NK-92 (cell line): ENCODE measurements around the gene ANKRD23.
"Not testable (repeated sequence)": the region's sequence is repeated elsewhere in the genome, so short reads cannot be mapped to it uniquely, and the experiment has no call there.

ENCODE experiments used
- DNase-seq: peaks from one replicate; lab custom pipeline; 2025; ENCODE audit not compliant: unreplicated experiment; lab: John Stamatoyannopoulos, UW

The ANKRD23 gene

DNA sequence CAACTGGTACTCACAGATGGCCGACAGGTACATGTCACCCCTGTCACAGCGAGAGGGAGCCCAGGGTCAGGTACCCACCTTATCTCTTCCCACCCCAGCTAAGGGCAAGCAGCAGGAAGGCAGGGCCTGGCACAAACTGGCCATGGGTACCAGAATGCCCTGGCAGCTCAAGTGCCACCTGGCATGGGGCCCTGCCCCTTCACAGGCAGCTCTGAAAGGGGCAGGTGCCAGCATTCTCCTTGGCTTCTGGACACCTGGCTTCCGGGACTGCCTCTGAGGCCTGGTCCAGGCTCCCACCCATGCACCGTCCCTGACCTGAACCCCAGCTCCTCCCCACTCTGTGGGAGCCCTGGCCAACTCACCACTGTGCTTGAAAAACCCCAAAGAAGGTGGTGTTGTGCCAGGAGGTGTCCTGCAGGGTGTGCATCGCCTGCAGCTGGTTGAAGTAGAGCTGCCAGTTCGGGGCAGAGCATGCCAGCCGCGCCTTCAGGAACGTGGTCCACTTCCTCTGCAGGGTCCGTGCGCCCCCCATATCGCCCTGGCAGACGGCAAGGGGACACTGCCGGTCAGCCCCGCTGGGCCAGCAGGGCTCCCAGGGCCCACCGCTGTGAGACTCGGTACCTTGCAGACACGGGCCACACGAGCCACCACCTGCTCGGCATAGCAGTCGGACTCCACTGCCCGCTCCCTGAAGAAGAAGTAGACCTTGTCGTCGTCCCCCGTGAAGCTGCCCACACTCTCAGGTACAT lies 20.7 kb upstream of the ANKRD23 start:
- DNase-seq, result no peak

DNA sequence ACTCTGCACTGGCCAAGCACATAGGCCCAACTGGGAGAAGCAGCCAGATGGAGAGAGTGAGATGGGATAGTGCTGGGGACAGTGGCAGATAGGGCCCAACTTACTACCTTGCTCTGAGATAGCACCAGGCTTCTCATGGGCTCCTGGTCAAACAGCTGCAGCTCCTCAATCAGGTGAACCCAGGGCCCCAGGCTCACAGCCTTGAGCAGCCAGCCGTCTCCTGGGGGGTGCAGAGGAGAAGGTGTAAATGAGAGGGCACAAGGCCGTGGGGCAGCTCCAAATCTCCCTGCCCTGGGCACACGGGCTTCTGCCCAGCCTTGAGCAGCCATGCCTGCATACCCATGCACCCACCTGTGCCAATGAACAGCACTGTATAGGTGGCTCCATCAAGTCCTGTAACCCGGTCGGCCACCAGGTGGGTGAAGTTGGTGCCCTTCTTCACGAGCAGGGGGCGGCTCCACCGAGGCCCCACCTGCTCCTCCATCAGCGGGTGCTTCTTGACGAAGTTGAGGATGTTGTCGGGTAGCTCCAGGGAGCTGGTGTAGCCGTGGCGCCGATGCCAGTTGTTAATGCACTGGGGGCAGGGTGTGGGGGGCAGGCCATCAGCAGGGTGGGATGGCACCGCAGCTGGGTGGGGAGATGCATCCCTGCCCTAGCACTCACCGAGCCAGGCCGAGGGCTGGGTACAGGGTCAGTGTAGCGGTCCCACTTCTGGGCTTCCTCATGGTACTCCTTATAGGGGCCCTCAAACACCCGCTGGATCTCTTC lies 19.9 kb upstream of the ANKRD23 start:
- DNase-seq, result no peak

DNA sequence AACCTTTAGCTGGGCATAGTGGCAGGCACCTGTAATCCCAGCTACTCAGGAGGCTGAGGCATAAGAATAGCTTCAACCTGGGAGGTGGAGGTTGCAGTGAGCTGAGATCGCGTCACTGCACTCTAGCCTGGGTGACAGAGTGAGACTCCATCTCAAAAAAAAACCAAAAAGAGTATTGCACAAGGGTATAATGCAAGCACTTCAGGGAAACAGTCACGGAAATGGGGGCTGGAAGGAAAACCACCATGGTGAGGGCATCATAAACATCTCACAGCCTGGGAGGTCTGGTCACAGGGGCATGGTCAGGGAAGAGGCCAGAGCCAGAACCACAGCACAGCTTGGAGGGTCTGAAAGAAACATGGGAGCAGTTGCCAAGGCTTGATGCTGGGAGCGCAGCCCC lies 19.2 kb upstream of the ANKRD23 start:
- not testable (repeated sequence) for DNase-seq

DNA sequence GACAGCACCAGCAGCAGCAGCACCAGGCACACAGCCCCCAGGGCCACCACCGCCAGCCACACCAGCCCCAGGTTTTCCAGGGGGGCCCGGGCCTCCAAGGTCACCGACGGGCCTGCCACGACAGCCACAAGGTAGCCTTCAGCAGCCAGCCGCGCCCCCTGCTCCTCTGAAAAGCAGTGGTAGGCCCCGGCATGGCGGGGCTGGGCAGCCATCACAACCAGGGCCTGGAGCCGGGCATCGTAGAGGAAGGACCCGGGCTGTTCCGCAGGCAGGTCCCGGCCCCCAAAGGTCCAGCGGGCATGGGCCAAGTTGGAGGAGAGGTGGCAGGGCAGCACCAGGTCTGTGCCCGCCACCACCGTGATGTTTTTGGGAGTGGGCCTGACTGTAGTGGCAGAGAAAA lies 17.3 kb upstream of the ANKRD23 start:
- DNase-seq, result no peak

DNA sequence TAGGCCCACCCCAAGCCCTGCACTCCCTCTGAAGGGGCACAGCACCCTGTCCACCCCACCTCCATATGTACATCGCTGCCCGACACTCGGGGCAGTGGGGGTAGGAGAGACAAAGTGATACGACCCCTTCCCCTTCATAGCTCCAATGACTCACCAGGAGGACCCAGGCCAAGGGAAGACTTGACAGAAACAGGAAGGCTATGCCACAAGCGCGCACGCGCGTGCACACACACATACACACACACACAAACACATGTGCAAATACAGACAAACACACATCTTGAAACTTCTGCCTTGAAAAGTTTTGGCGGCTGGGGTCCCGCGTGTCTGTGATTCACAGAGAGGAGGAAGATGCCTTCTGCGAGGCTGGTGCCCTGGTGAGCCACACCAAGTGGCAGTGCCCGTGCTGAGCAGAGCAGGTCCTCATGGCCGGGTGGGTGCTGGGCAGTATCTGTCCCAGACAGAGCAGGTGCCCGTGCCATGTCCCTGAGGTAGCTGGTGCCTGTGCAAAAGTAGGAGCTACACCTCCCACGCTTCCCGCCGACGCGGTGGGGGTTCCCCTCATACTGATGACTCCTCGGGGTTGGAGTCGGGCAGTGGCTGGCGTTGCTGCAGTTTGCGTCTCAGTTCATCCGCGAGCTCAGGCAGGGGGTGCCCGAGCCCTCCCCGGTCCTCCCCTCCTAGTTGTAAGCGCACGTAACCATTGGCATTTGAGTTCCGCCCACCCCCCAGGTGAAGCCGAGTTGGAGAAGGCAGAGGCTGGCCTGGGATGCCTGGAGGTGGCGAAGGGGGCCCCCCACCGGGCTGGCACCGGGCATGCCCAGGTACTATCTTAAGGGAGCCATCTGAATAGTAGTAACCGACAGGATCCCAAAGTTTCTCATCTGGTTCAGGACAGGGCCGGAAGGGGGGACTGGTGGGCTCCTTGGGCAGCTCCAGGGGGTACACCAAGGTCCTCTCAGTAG lies 16.5 kb upstream of the ANKRD23 start:
- DNase-seq, result no peak

DNA sequence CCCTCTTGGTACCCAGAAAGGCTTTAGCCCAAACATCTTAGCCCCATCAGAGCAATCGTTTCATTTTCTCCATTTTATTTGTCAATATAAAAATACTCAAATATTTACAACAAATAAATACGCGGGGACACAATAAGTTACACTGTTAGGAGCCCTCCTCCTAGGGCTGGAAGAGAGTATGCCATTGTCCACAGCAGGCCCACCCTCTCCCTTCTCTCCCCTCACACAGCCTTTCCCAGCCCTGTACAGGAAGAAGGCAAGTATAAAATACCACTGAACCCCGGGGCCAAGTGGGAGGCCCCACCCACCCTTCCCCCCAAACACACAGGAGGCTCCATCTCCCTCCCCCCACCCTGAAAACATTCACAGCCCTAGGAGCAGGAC lies 15.9 kb upstream of the ANKRD23 start:
- no peak for DNase-seq

DNA sequence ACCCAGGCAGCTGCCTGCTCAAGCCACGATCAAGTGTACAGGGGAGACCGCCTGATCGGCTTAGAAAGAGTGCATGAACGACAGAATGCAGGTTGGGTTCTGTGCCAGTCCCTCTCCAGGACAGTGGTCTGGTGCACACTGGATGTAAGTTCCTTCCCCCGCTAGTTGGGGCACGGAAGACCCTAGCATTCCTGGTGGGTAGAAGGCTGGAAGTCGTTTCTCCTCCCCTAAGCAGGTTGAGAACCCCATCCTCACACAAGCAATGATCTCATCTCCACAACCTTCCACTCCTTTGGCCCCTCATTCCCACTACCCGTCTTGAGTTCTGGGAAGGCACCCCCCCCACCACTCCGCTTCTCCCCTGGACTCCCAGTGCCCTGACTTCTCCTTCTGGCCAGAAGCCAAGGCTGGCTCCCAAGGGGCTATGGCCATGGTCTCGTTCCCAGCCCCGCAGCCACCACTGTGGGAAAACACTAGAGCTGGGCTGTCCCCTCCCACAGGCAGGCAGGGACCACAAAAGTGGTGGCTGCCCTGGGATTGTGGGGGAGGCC lies 15.4 kb upstream of the ANKRD23 start:
- no peak for DNase-seq

DNA sequence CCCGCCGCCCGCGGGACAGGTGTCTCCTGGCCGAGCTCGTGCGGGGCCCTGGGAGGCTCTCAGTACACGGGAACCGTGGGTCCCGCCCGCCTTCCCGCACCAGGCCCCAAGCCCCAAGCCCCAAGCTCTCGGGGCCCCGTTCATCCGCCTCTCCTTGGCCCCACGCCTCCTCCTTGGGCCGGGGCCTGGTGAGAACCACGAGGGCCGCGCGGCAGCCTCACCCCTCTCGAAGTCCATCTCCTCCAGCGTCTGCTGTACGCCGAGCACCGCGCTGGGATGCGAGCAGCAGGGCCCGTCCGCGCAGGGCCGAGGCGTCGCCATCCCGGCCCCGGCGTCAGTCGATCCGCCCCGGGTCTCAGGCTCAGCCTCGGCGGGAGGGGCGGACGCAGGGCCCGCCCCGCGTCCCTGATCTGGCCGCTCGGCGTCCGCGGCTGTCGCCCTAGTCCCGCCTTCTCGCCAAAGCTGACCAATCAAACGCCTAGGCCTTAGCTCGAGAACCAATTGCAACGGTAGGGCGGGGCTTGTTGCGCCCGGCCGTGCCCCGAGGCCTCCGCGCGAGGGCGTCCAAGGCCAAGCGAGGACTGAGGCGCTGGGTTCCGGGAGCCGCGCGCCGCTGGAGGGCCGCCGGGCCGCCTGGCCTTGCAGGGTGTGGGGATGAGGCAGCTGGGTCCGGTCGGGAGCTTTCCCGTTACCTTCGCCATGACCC lies 14.0 kb upstream of the ANKRD23 start, which contains the start of gene ANKRD39:
Gene ANKRD39 (minus strand): TSS at position 350 of the 706 bp plus-strand sequence. CDS start 29 bp downstream, at position 321.
- DNase-seq, result peak; percentile 77

DNA sequence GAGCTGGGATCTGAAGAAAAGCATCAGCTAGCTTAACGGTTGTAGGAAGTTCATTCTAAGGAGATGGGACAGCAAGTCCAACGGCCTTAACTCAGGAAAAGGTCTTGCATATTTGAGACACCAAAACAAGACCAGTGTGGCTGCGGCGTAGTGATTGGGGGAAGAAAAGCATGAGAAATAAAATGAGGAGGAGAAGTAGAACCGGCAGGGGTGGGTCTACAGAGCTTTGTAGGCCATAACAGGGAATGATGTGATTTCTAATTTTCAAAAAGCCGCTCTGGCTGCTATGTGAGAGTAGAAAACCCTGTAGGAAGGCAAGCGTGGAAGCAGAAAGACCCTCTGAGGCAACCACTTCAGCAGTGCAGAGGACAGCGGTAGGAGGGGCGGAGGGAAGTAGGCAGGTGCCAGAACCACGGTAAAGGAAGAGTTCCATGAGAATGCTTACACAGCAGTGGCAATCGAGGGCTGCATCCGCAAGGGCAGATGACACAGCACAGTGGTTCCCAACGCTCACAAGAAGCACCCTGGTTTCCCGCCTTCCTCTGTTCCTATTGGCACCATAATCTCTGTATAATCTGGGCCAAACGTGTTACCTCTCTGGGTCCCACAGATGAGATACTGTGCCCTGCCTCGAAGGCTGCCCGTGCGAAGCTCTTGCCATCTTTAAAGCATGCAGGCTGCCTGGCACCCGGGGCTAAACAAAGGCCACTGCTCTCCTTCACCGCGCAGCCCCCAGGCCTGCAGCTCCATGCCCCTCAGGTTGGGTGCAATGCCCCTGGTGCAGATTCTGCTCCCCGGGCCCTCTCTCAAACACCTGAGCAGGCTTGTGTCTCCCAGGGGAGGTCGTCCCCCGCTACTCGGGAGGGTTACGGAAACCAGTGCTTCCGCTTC lies 13.2 kb upstream of the ANKRD23 start:
- DNase-seq, result no peak

DNA sequence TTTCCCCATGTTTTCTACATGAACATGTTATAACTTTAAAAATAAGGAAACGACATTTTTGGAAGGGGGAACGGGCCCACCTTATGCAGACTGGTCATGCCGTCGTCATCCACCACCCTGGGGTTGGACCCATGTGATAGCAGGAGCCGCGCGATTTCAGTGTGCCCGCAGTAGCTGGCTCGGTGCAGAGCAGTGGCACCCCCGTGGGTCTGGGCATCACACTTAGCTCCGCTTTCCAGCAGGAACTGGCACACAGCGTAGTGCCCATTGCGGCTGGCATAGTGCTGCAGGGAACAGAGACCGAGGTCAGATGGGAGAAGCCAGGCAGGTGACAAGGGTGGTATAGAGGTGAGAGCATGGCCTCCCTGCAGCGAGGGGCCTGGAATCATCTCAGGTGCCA lies 9.5 kb upstream of the ANKRD23 start:
- no peak for DNase-seq

DNA sequence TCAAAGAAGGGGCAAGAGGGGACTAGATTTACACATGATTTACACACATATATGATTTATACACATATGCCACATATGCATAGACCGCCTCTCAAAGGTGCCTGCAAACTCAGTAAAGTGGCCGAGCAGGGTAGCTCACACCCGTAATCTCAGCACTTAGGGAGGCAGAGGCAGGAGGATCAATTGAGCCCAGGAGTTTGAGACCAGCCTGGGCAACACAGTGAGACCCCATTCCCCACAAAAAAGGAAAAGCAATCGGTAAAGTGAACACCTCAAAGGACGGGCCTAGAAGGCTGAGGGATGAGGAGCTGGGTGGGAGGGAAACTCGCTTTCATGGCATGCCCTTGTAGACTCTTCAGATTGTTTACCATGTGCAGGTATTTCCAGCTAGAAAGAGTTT lies 8.8 kb upstream of the ANKRD23 start:
- no peak for DNase-seq

DNA sequence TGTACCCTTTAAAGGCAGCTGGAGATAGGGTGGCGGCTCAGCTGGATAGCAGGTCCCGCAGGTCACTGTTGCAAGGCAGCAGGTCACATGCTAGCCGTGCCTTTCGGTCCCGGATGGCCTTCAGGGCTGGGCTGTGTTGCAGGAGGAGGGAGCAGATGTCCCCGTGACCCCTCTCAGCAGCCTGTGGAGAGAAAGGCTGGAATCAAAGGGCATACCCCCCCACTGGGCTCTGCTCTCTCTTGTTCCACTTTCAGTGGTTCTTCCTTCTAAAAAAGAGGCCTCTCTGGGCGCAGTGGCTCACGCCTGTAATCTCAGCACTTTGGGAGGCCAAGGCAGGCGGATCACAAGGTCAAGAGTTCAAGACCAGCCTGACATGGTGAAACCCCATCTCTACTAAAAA lies 4.4 kb upstream of the ANKRD23 start:
- no peak for DNase-seq

DNA sequence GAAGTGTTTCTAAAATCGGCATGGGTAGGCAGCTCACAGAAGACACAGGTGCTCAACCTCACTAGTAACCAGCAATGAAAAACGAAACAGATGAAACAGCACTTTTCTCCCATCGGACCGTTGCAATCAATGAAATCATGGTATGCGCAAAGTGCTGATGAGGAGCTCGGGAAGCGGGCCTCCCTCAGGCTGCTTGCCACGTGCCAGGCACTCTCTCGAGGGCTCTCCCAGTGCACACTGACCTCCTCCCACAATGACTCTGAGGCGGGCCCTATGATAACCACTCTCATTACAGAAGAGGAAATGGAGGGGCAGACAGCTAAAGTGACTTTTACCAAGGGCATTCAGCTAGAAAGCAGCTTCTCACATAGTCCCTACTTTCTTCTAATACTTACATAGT lies 3.8 kb upstream of the ANKRD23 start:
- DNase-seq, result no peak

DNA sequence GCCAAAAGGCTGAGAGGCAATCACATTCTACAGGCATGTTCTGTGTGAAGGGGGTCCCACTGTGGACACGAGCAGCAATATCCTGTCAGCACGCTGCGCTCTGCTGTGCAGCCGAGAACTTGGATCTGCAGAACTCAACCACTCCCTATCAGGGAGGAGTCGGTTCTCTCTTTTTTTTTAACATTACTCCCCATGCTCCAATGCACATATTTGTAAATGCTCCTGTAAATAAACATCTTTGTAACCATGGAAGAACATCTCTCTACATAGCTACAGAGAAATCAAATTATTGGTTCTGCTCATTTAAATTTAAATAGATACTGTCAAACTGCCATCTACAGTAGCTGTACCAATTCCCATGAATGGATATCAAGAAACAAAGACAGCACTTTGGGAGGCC lies 3.0 kb upstream of the ANKRD23 start:
- no peak for DNase-seq

DNA sequence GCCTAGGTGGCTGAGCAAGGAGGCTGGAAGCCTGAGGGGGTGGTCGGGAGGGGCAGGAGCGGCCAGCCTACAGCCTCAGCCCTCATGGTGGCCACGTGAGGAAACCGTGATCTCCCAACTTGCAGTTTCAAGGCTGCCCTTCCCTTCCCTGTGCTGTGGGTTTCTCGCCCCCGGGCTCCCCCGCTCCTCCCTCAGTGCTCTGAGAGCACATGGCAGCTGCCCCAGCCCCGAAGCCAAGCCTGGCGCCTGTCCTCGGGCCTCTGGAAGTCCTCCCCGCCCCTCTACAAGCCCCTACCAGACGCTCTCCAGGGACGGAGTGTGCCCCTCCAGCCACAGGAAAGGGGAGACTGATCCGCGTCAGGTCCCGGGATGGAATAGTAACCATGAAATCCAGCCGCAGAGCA lies 586 bp upstream of the ANKRD23 start:
- no peak for DNase-seq

DNA sequence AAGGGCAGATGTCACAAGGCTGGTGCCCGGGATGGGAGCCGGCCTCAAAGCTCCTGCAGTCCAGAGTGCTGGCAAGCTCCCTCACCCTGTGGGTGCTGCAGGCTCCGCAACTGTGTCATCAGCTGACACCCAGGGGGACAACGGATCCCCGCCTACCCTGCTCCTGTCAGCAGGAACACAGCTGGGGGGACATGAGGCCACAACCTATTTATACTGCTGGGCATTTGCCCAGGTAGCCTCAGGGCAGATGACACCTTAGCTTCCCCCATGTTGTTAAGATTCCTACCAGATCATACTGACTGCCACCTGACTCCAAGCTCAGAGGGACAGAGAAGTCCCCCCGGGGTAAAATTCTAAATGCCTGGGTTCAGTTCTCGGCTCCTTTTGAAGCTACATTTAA lies 1.2 kb downstream of the ANKRD23 start:
- no peak for DNase-seq

DNA sequence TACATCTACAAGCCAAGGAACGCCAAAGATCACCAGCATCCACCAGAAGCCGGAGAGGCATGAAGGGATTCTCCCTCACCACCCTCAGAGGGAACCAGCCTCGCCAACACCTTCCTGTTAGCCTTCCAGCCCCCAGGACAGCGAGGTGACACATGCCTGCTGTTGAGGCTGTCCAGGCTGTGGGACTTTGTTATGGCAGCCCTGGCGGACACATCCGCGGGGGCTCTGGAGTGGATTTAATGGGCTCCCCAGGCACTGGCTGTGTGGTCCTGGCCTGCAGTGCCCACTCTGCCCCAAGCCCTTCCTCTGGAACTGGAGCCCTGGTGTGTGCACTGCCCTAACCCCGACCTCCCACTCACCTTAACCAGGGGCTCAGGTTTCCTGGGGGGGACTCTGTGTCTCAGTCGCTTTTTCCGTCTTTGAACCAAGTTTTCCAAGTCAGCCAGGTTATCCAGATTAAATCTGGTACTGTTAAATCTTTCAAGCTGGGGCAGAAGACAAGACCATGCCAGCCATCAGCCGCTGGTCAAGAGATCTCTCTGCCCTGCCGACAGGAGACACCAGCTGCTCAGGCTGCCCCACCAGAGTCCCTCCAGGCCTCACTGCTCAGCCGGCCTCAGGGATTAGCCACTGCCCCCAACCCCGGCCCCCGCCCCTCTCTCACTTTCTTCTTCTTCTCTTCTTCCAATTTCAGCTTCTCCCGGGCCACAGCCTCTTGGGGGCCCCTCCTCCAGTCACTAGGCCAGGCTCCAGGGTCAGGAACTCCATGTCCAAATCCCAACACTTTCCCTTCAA lies 1.9 kb downstream of the ANKRD23 start:
- DNase-seq, result no peak
